Liver (tissue), 9 donors: Measurements from ENCODE around the gene SESN3. TPM values are rescaled to one million over a fixed set of nuclear protein-coding genes. Genes with fewer than 3 reads are reported as not detected.

Source experiments
- DNase-seq: peaks from one replicate; pipeline ENCODE4 v3.0.0-alpha.2; 2017; ENCODE audit warnings: low spot score
- H3K27ac ChIP-seq, 2 donors: one replicate each; pipeline ENCODE4 v1.7.0; 2013; ENCODE audit warnings: inconsistent platforms in 2 of 2, low read length in 2 of 2, control low read depth in 1 of 2, low read depth in 1 of 2, mild to moderate bottlenecking in 1 of 2
- H3K27me3 ChIP-seq, 4 donors: one replicate each; pipeline versions ENCODE4 v1.6.1 to v1.7.0; 2013; ENCODE audit warnings: low read length in 3 of 4, inconsistent platforms in 1 of 4, mild to moderate bottlenecking in 1 of 4, moderate library complexity in 1 of 4; ENCODE audit not compliant: control insufficient read depth in 4 of 4, insufficient read depth in 4 of 4
- H3K36me3 ChIP-seq, 4 donors: one replicate each; pipeline versions ENCODE4 v1.6.1 to v1.7.0; 2013; ENCODE audit warnings: low read length in 3 of 4, mild to moderate bottlenecking in 3 of 4, low read depth in 1 of 4, moderate library complexity in 1 of 4; ENCODE audit not compliant: control insufficient read depth in 4 of 4, insufficient read depth in 3 of 4
- H3K4me1 ChIP-seq, 4 donors: one replicate each; pipeline versions ENCODE4 v1.6.1 to v1.7.0; 2013; ENCODE audit warnings: low read length in 3 of 4, mild to moderate bottlenecking in 3 of 4, moderate library complexity in 1 of 4; ENCODE audit not compliant: control insufficient read depth in 4 of 4, insufficient read depth in 4 of 4
- H3K4me3 ChIP-seq, 3 donors: one replicate each; pipeline versions ENCODE4 v1.6.1 to v1.7.0; 2013; ENCODE audit warnings: low read length in 3 of 3, control low read depth in 1 of 3, low read depth in 1 of 3, mild to moderate bottlenecking in 1 of 3
- H3K9ac ChIP-seq, 2 donors: one replicate each; pipeline ENCODE4 v1.7.0; 2013; ENCODE audit warnings: low read length in 2 of 2, mild to moderate bottlenecking in 2 of 2, moderate library complexity in 2 of 2, control low read depth in 1 of 2, low read depth in 1 of 2
- H3K9me3 ChIP-seq, 4 donors: one replicate each; pipeline versions ENCODE4 v1.6.1 to v1.7.0; 2013; ENCODE audit warnings: low read length in 3 of 4; ENCODE audit not compliant: control insufficient read depth in 4 of 4
- EGR1 ChIP-seq, 2 donors: IDR thresholded peaks; 2 replicates each; pipeline ENCODE4 v1.6.1; 2016 to 2018; ENCODE audit warnings: antibody characterized with exemption in 2 of 2, low read depth in 2 of 2
- FOXA1 ChIP-seq: IDR thresholded peaks from 2 replicates; pipeline ENCODE4 v1.6.1; 2016; ENCODE audit warnings: antibody characterized with exemption
- FOXA2 ChIP-seq: IDR thresholded peaks from 2 replicates; pipeline ENCODE4 v1.6.1; 2016; ENCODE audit warnings: antibody characterized with exemption
- GABPA ChIP-seq, 2 donors: IDR thresholded peaks in 1 of 2; conservative IDR thresholded peaks in 1 of 2; 2 replicates each; pipeline ENCODE4 v1.6.1; 2016; ENCODE audit warnings: antibody characterized with exemption in 2 of 2, mild to moderate bottlenecking in 1 of 2, moderate library complexity in 1 of 2
- HNF4A ChIP-seq, 2 donors: conservative IDR thresholded peaks; 2 replicates each; pipeline ENCODE4 v1.6.1; 2016; ENCODE audit warnings: antibody characterized with exemption in 2 of 2, mild to moderate bottlenecking in 2 of 2
- HNF4G ChIP-seq: IDR thresholded peaks from 2 replicates; pipeline ENCODE4 v1.6.1; 2016; ENCODE audit warnings: antibody characterized with exemption
- JUND ChIP-seq, 2 donors: IDR thresholded peaks; 2 replicates each; pipeline ENCODE4 v1.6.1; 2016; ENCODE audit warnings: antibody characterized with exemption in 2 of 2
- NR2F2 ChIP-seq: IDR thresholded peaks from 2 replicates; pipeline ENCODE4 v1.6.1; 2016; ENCODE audit warnings: antibody characterized with exemption
- RAD21 ChIP-seq, 2 donors: IDR thresholded peaks; 2 replicates each; pipeline ENCODE4 v1.6.1; 2016; ENCODE audit warnings: antibody characterized with exemption in 2 of 2, mild to moderate bottlenecking in 2 of 2
- RXRA ChIP-seq, 2 donors: IDR thresholded peaks; 2 replicates each; pipeline ENCODE4 v1.6.1; 2017 to 2018; ENCODE audit warnings: antibody characterized with exemption in 2 of 2, mild to moderate bottlenecking in 1 of 2
- SP1 ChIP-seq: IDR thresholded peaks from 2 replicates; pipeline ENCODE4 v1.6.1; 2018; ENCODE audit warnings: antibody characterized with exemption, mild to moderate bottlenecking
- TAF1 ChIP-seq: conservative IDR thresholded peaks from 2 replicates; pipeline ENCODE4 v1.6.1; 2016; ENCODE audit warnings: antibody characterized with exemption, mild to moderate bottlenecking
- WGBS: extraction: QIAGEN DNeasy Blood & Tissue Kit; methylation state at CpG from one replicate; pipeline ENCODE4 v1.1.7; 2013; 5-methylcytosine and 5-hydroxymethylcytosine counted together
- polyA plus RNA-seq, 2 donors: library from polyadenylated mRNA; stranded (reverse) in 1 of 2; unstranded in 1 of 2; fragments of 200-250 nt in 1 of 2; fragments of >200 nt in 1 of 2; fragmentation: Nextera tagmentation in 1 of 2; extraction: Ambion mirVana in 1 of 2; gene quantifications; one replicate each; pipeline versions ENCODE4 v1.2.1 to v1.2.3, GENCODE V29; 2013 to 2015
- total RNA-seq, 2 donors: library from RNA; depleted of rRNA; stranded (reverse); fragments of >200 nt; gene quantifications; one replicate each; pipeline ENCODE4 v1.2.3, GENCODE V29; 2014
- TF ChIP-seq, protein P1 (sequence below): IDR thresholded peaks from 2 replicates; pipeline ENCODE4 v1.6.1; 2016; ENCODE audit warnings: antibody characterized with exemption
- TF ChIP-seq, protein P2 (sequence below): IDR thresholded peaks from 2 replicates; pipeline ENCODE4 v1.6.1; 2016; ENCODE audit warnings: antibody characterized with exemption
- TF ChIP-seq, protein P3 (sequence below): IDR thresholded peaks from 2 replicates; pipeline ENCODE4 v1.6.1; 2016; ENCODE audit warnings: antibody characterized with exemption, mild to moderate bottlenecking
- TF ChIP-seq, protein P4 (sequence below): fragments of 150-350 bp; IDR thresholded peaks from 2 replicates; pipeline ENCODE4 v1.5.1; 2017; ENCODE audit warnings: improper control_type of control experiment, low read depth, low read length; ENCODE audit not compliant: missing input control
- TF ChIP-seq, protein P5 (sequence below): IDR thresholded peaks from 2 replicates; pipeline ENCODE4 v1.6.1; 2016; ENCODE audit warnings: antibody characterized with exemption
- donor health status: healthy.
- donor health status: healthy.
- donor health status: healthy.
- donor health status: healthy.
- donor health status: healthy.

Gene SESN3
- total and polyA plus RNA-seq, 4 donors: 0.85 to 46.6 (median 2.6) TPM

DNA sequence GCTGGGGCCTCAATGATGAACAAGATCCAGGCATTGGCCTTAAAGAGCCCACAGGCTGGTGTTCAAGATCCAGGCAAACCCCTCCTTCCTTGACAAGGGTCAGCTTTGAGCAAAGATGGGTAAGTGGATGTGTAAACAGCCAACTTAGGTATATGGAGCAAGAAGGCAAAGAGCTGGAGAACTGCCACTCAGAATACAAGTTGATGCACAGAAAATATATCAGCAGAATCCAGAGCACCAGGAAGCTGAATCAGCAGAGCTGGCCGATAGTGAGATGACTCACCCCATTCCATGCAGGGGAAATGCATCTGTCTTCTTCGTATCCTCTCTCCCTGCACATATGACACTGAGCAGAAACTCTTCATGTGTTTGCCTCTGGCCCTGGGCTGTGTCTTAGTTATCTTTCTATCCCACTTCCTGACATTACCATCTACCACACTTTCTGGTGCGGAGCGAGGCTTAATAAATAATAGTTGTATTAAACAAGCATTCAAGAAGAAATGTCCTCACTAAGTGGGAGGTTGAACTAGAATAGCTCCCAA, 83.6 kb downstream of the SESN3 start:
- DNase-seq: peak; percentile 65
- WGBS: 59% methylated on average over 4 of the region's 4 CpGs
- Histone ChIP-seq H3K27me3 (no peaks in the 10 kb centered on the region), H3K4me3 (no peak overlapping the region), H3K36me3 (no peaks in the 10 kb centered on the region), H3K9me3 (no peaks in the 10 kb centered on the region), H3K4me1 (peaks cover 0 to 22% (median 8%) of the 10 kb centered on the region in 4 donors), H3K9ac (no peak overlapping the region), H3K27ac (peak overlapping the region in 1 of 2 donors; percentile 23)
- TF ChIP-seq HNF4A (conservative IDR thresholded peaks at IDR 0.05): no peak
- TF ChIP-seq HNF4G: no peak
- TF ChIP-seq RXRA (IDR thresholded peaks at IDR 0.05): no peak
- peak; percentile 92 to 93 for TF ChIP-seq JUND (IDR thresholded peaks at IDR 0.05)
- TF ChIP-seq FOXA1: no peak
- TF ChIP-seq EGR1 (IDR thresholded peaks at IDR 0.05; ENCODE audit: low read depth in 2 of 2): no peak
- TF ChIP-seq, protein P1, sequence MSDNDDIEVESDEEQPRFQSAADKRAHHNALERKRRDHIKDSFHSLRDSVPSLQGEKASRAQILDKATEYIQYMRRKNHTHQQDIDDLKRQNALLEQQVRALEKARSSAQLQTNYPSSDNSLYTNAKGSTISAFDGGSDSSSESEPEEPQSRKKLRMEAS: no peak
- TF ChIP-seq GABPA (IDR thresholded peaks at IDR 0.05 in 1 of 2, conservative IDR thresholded peaks at IDR 0.05 in 1 of 2): no peak
- TF ChIP-seq RAD21 (IDR thresholded peaks at IDR 0.05): peak; percentile 14 to 17

DNA sequence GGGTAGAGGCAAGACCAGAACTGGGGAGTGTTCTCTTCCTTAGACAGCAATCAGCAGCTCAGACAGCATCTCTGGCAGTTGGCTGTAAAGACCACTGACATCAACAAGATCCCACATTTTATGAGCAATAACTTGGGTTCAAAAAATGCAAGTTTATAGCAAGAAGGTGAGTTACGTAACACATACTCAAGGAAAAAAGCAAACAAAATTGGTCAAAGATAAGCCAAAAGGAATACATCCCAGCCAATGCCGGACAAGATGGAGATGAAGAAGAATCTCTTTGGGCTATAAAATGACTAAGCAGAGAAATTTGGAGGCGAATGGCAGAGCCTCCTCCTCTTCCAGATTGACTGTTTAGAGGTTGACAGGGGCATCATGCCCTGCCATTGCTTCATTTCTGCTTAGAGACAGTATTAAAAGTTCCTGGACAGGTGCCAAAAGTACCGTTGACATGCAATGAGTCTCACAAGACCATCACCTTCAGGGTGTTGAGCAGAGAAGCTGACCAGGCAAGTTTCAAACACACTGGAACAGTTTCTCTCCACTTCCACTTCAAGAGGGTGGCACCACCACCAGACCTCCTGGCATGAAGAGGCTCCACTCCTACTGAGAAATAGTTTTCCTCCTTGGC, 85.5 kb downstream of the SESN3 start:
- TF ChIP-seq HNF4G (no peak), NR2F2 (no peak), EGR1 (IDR thresholded peaks at IDR 0.05; ENCODE audit: low read depth in 2 of 2) (no peak), FOXA1 (no peak), GABPA (IDR thresholded peaks at IDR 0.05 in 1 of 2, conservative IDR thresholded peaks at IDR 0.05 in 1 of 2) (no peak), TAF1 (no peak), HNF4A (conservative IDR thresholded peaks at IDR 0.05) (no peak), RAD21 (IDR thresholded peaks at IDR 0.05) (no peak), RXRA (IDR thresholded peaks at IDR 0.05) (no peak), FOXA2 (no peak), SP1 (no peak)
- TF ChIP-seq, protein P1: no peak
- TF ChIP-seq, protein P2, sequence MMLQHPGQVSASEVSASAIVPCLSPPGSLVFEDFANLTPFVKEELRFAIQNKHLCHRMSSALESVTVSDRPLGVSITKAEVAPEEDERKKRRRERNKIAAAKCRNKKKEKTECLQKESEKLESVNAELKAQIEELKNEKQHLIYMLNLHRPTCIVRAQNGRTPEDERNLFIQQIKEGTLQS: no peak
- TF ChIP-seq, protein P3, sequence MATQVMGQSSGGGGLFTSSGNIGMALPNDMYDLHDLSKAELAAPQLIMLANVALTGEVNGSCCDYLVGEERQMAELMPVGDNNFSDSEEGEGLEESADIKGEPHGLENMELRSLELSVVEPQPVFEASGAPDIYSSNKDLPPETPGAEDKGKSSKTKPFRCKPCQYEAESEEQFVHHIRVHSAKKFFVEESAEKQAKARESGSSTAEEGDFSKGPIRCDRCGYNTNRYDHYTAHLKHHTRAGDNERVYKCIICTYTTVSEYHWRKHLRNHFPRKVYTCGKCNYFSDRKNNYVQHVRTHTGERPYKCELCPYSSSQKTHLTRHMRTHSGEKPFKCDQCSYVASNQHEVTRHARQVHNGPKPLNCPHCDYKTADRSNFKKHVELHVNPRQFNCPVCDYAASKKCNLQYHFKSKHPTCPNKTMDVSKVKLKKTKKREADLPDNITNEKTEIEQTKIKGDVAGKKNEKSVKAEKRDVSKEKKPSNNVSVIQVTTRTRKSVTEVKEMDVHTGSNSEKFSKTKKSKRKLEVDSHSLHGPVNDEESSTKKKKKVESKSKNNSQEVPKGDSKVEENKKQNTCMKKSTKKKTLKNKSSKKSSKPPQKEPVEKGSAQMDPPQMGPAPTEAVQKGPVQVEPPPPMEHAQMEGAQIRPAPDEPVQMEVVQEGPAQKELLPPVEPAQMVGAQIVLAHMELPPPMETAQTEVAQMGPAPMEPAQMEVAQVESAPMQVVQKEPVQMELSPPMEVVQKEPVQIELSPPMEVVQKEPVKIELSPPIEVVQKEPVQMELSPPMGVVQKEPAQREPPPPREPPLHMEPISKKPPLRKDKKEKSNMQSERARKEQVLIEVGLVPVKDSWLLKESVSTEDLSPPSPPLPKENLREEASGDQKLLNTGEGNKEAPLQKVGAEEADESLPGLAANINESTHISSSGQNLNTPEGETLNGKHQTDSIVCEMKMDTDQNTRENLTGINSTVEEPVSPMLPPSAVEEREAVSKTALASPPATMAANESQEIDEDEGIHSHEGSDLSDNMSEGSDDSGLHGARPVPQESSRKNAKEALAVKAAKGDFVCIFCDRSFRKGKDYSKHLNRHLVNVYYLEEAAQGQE: no peak
- TF ChIP-seq, protein P4, sequence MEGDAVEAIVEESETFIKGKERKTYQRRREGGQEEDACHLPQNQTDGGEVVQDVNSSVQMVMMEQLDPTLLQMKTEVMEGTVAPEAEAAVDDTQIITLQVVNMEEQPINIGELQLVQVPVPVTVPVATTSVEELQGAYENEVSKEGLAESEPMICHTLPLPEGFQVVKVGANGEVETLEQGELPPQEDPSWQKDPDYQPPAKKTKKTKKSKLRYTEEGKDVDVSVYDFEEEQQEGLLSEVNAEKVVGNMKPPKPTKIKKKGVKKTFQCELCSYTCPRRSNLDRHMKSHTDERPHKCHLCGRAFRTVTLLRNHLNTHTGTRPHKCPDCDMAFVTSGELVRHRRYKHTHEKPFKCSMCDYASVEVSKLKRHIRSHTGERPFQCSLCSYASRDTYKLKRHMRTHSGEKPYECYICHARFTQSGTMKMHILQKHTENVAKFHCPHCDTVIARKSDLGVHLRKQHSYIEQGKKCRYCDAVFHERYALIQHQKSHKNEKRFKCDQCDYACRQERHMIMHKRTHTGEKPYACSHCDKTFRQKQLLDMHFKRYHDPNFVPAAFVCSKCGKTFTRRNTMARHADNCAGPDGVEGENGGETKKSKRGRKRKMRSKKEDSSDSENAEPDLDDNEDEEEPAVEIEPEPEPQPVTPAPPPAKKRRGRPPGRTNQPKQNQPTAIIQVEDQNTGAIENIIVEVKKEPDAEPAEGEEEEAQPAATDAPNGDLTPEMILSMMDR: no peak
- TF ChIP-seq, protein P5, sequence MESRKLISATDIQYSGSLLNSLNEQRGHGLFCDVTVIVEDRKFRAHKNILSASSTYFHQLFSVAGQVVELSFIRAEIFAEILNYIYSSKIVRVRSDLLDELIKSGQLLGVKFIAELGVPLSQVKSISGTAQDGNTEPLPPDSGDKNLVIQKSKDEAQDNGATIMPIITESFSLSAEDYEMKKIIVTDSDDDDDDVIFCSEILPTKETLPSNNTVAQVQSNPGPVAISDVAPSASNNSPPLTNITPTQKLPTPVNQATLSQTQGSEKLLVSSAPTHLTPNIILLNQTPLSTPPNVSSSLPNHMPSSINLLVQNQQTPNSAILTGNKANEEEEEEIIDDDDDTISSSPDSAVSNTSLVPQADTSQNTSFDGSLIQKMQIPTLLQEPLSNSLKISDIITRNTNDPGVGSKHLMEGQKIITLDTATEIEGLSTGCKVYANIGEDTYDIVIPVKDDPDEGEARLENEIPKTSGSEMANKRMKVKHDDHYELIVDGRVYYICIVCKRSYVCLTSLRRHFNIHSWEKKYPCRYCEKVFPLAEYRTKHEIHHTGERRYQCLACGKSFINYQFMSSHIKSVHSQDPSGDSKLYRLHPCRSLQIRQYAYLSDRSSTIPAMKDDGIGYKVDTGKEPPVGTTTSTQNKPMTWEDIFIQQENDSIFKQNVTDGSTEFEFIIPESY: no peak

More for the DNA sequence above, 85.5 kb downstream of the SESN3 start:
- WGBS: 66% methylated on average over 4 of the region's 4 CpGs
- no peak for DNase-seq
- H3K9ac ChIP-seq: no peak overlapping the region
- no peak overlapping the region for H3K4me3 ChIP-seq
- no peaks in the 10 kb centered on the region for H3K9me3 ChIP-seq
- H3K27me3 ChIP-seq: no peaks in the 10 kb centered on the region
- no peaks in the 10 kb centered on the region for H3K36me3 ChIP-seq
- H3K27ac ChIP-seq: no peak overlapping the region
- peaks cover 0 to 8% (median 2%) of the 10 kb centered on the region in 4 donors for H3K4me1 ChIP-seq
